ENCODE measurements around the gene ARL3.

ARL3 gene

DNA sequence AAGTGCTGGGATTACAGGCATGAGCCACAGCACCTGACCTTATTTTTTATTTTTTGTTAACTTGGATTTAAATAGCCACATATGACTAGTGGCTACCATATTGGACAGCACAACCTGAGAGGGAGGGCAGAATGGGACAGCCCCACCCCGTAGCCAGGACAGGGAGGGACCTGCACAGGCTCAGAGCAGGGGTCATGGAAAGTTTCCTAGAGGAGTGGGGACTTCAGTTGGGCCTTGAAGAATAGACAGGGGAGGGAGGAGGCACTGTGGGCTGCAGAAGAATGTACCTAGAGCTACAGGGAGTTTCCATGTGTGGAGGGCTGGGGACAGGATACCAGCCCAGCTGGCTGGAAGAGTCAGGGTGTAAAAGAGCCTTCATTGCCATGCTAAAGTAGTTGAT is 61.1 kb downstream of the ARL3 start:
- TF ChIP-seq, protein P1, sequence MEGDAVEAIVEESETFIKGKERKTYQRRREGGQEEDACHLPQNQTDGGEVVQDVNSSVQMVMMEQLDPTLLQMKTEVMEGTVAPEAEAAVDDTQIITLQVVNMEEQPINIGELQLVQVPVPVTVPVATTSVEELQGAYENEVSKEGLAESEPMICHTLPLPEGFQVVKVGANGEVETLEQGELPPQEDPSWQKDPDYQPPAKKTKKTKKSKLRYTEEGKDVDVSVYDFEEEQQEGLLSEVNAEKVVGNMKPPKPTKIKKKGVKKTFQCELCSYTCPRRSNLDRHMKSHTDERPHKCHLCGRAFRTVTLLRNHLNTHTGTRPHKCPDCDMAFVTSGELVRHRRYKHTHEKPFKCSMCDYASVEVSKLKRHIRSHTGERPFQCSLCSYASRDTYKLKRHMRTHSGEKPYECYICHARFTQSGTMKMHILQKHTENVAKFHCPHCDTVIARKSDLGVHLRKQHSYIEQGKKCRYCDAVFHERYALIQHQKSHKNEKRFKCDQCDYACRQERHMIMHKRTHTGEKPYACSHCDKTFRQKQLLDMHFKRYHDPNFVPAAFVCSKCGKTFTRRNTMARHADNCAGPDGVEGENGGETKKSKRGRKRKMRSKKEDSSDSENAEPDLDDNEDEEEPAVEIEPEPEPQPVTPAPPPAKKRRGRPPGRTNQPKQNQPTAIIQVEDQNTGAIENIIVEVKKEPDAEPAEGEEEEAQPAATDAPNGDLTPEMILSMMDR (IDR thresholded peaks at IDR 0.05; ENCODE audit: low read depth, low read length) = no peak

DNA sequence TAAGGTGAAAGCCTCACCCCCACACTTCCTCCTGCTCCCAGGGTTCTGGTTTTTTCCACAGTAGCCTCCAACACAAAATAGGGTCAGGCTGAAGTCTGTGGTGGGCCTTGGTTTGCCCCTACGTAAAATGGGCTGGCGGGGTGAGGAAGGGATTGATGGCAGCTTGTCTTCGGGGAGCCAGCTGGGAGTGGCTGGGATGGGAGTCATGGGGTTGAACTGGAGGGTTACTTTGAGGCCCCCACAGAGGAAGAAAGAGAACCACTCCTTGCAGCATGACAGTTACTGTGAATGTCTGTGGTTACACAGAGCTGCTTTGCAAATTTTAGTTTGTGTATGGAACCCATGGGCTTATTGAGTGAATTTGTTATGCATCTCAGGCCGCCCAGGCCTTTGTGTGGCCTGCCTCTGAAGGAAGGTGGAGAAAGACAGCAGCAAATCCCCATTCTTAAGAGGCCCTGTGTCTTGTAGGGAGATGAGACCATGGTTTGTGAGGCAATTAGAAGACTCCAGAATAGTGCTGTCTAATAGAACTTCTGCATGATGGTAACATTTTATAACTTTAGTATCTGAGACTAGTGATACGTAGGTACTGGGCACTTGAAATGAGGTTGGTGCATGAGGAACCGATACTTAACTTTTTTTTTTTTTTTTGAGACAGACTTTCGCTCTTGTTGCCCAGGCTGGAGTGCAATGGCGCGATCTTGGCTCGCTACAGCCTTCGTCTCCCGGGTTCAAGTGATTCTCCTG is 61.9 kb downstream of the ARL3 start:
- TF ChIP-seq, protein P1 (IDR thresholded peaks at IDR 0.05; ENCODE audit: low read depth, low read length) = no peak
- no peak overlapping the region for H3K4me3 ChIP-seq (ENCODE audit: low read depth, low read length)

More for the DNA sequence above, 61.1 kb downstream of the ARL3 start:
- H3K4me3 ChIP-seq (ENCODE audit: low read depth, low read length) = no peak overlapping the region

DNA sequence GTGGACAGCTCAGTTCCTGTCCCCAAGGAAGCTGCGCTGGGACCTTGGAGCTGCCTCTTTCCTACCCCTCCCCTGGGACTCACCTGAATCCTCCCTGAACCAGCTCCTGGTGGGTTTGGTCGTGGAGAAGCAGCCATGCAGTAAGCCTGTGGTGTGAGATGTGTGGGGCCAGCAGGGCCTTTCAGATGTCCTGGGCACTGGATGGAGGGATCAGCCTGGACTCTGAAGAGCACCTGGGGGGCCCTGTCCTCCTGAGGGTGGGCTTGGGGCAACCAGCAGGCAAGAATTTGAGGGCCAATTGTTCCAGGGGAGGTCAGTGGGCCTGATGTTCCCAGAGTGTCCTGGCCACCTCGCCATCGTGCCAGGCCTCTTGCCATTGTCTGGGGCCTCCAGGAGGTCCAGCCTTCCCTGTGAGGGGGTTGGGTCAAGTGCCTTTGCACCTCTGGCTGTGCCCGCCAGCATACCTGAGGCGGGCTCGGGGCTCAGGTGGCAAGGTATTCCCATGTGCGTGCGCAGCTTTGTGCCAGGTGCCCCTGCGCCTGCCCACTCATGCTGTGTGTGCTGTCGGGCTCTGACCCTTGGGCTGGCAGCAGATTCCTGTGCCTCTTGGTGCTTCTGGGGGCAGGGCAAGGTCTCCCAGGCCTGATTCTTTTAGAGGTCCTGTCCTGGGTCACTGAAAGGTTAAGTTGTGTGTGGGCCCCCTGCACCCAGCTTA is 62.6 kb downstream of the ARL3 start:
- H3K4me3 ChIP-seq (ENCODE audit: low read depth, low read length) = no peak overlapping the region
- TF ChIP-seq, protein P1 (IDR thresholded peaks at IDR 0.05; ENCODE audit: low read depth, low read length) = no peak

DNA sequence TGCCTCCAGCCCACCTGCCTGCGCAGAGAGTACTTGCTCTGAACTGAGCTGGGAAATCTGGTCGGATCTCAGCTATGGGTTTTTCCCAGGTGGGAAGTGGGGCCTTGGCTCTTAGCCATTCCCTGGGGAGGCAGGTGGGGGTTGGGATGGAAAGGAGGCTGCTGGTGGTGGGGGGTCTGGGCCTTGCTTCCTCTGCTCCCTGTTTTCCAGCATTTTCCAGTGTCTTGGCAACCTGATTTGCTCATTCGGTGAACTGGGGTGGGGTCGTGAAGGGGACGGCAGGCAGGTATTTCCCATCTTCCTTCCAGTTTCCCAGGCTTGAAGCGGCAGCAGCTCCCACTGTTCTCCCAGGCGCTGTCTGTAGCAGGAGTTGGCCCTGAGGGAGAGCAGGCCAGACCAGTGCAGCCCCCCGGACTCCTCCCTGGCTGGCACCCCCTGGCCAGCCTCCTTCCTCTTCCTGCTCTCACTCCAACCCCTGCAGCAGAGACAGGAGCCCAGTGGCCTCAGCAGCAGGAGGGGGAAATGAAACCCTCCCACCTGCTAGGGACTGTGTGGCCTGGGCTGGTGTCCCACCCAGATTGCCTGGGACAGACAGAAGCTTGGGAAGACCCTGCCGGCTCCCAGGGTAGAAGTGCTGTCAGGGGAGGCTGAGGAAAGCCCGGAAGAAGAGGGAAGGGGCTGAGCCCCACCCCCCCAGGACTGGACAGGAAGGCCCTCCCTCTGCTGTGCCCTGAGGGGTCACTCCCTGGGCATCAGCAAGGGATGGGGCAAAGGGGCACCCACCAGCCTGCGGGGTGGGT is 63.3 kb downstream of the ARL3 start:
- TF ChIP-seq, protein P1 (IDR thresholded peaks at IDR 0.05; ENCODE audit: low read depth, low read length) = no peak
- H3K4me3 ChIP-seq (ENCODE audit: low read depth, low read length) = no peak overlapping the region

DNA sequence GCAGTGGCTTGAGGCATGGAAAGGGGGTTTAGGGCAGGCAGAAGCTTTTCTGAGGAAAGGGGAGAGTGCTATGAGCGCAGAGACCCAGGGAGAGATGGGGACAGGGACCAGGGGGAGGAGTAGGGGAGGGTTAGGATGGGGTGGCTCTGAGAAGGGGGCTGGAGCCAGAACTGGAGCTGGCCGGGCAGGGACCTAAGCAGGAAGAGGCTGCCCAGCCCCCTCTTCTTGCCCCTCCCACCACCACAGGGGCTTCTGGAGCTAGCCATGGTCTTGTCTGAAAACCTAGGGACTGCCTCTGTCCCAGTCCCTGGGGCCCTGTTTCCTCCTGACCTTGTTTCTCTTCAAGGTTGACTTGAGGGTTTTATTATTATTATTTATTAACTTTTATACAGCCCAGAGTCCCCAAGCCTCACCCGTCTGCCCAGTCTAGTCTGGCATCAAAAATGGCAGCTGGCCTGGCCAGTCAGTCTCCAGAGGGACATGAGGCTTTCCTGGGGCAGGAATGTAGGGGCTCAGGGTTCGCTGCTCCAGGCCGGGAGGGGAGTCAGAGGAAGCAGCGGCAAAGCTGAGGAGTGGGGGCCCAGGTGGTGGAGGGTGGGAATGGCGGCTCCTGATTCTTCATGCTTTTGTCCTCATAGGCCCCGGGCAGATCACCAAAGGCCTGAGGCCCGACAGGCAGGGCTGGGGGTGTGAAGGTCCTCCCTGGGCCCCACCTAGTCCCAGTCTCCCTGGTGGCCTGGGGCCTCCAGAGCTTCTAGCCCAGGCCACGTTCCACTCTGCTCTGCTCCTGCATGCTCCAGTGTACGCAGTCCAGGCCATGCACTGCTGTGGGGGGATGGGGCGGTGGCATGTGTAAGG is 64.2 kb downstream of the ARL3 start:
- H3K4me3 ChIP-seq (ENCODE audit: low read depth, low read length) = peak overlapping the region; percentile 93
- TF ChIP-seq, protein P1 (IDR thresholded peaks at IDR 0.05; ENCODE audit: low read depth, low read length) = no peak

DNA sequence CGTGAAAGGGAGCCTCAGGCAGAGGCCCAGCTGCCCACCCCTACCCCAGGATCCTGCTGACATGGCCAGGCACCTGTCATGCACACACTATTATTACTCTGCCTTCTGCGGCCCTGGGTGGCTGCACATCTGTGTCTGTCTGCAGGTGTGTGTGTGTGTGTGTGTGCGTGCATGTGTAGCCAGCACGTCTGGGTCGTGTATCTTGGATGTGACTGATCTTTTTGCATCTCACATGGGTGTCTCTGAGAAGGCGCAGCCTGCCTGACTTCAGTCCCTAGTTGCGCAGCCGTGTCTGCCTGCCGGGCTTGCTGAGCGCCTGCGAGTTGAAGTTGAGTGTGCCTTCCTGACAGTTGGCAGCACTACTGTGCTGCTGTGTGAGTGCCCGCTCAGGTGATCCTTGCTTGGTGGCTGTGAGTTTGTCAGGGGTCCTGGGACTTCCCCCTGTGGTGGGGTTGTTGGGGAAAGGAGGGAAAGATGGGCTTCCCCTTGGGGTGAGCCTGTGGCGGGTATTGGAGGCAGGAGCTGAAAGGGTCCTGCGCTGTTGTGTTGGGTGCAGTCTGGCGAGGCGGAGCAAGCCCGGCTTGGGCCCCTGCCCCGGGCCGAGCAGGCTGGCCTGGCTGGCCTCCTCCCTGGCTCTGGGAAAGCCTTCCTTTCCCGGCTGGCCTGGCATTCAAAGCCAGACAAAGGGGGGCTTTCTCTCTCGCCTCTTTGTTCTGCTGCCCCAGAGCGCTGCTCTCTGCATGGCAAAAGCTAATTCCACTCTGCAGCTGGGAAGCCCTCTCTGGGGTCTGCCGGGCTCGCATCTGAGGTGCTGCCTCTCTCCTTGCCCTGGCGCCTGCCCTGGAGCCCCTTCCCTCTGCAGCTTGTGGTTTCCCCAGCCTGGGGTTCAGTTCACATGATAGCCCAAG is 65.1 kb downstream of the ARL3 start:
- H3K4me3 ChIP-seq (ENCODE audit: low read depth, low read length) = peak overlapping the region; percentile 93
- TF ChIP-seq, protein P1 (IDR thresholded peaks at IDR 0.05; ENCODE audit: low read depth, low read length) = no peak
